SK-N-SH (cell line): ENCODE measurements around the gene ARHGEF19. TPM values are rescaled to one million over a fixed set of nuclear protein-coding genes. Genes with fewer than 3 reads are reported as not detected.

Experiments used
- CTCF ChIA-PET: fragments of 300-600, 350-600 bp; formaldehyde crosslinking; extraction: SDS; loops from one replicate; lab custom pipeline; 2021; lab: Yijun Ruan, JAX
- POLR2A ChIA-PET: fragments of 350-600 bp; sonication (Branson Sonifier 250); formaldehyde crosslinking; extraction: SDS; loops from one replicate; lab custom pipeline; 2020; ENCODE audit warnings: antibody characterized with exemption, inconsistent platforms; lab: Yijun Ruan, JAX
- DNase-seq: peaks from one replicate; pipeline ENCODE4 v3.0.0; 2012
- H2AFZ ChIP-seq: fragments of 200-600 bp; sonication (generic); 2 replicates; pipeline ENCODE4 v1.8.1; 2016; ENCODE audit warnings: antibody characterized with exemption, mild to moderate bottlenecking, low read depth
- H3F3A ChIP-seq: fragments of 200-600 bp; sonication (generic); replicated peaks from 2 replicates; pipeline ENCODE3; 2016; ENCODE audit warnings: antibody characterized with exemption, mild to moderate bottlenecking; ENCODE audit not compliant: insufficient read depth
- H3K27ac ChIP-seq, 2 experiments: fragments of 200-500 bp in 1 of 2; fragments of 200-600 bp in 1 of 2; sonication (Bioruptor generic) in 1 of 2; sonication (generic), shearing (Covaris generic) in 1 of 2; 2 replicates each; pipeline versions ENCODE4 v1.5.1 to v1.6.1; 2014 to 2016; ENCODE audit warnings: low read depth in 2 of 2, inconsistent platforms in 1 of 2, low read length in 1 of 2, mild to moderate bottlenecking in 1 of 2, mixed read lengths in 1 of 2
- H3K27me3 ChIP-seq: fragments of 200-600 bp; sonication (generic), shearing (Covaris generic); 2 replicates; pipeline ENCODE4 v1.6.1; 2016; ENCODE audit warnings: mixed run types; ENCODE audit not compliant: insufficient read depth
- H3K36me3 ChIP-seq, 2 experiments: fragments of 200-500 bp in 1 of 2; fragments of 200-600 bp in 1 of 2; sonication (Bioruptor generic) in 1 of 2; sonication (generic) in 1 of 2; replicated peaks in 1 of 2; 2 replicates each; pipeline versions ENCODE3 to v1.5.1; 2014 to 2016; ENCODE audit warnings: low read length in 1 of 2, mild to moderate bottlenecking in 1 of 2; ENCODE audit not compliant: insufficient read depth in 2 of 2, control insufficient read depth in 1 of 2
- H3K4me1 ChIP-seq, 2 experiments: fragments of 200-500 bp in 1 of 2; fragments of 200-600 bp in 1 of 2; sonication (Bioruptor generic) in 1 of 2; sonication (generic), shearing (Covaris generic) in 1 of 2; 2 replicates each; pipeline versions ENCODE4 v1.5.1 to v1.6.1; 2014 to 2016; ENCODE audit warnings: low read depth in 1 of 2, low read length in 1 of 2, mixed run types in 1 of 2; ENCODE audit not compliant: insufficient read depth in 2 of 2, control insufficient read depth in 1 of 2
- H3K4me2 ChIP-seq: fragments of 200-600 bp; sonication (generic), shearing (Covaris generic); 2 replicates; pipeline ENCODE4 v1.6.1; 2017; ENCODE audit warnings: mixed run types
- H3K4me3 ChIP-seq, 2 experiments: fragments of 200-500 bp in 1 of 2; fragments of 200-600 bp in 1 of 2; sonication (Bioruptor generic) in 1 of 2; sonication (generic), shearing (Covaris generic) in 1 of 2; 2 replicates each; pipeline versions ENCODE4 v1.5.1 to v1.8.1; 2014 to 2016; ENCODE audit warnings: low read depth in 2 of 2, inconsistent platforms in 1 of 2, low read length in 1 of 2, mild to moderate bottlenecking in 1 of 2, mixed read lengths in 1 of 2, moderate library complexity in 1 of 2
- H3K79me2 ChIP-seq: fragments of 200-600 bp; sonication (generic); 2 replicates; pipeline ENCODE4 v1.8.1; 2017; ENCODE audit warnings: mild to moderate bottlenecking; ENCODE audit not compliant: insufficient read depth
- H3K9ac ChIP-seq: fragments of 200-600 bp; sonication (generic); 2 replicates; pipeline ENCODE4 v1.6.1; 2017; ENCODE audit warnings: mixed run types
- H3K9me2 ChIP-seq: fragments of 200-600 bp; sonication (generic); 2 replicates; pipeline ENCODE4 v1.6.1; 2017; ENCODE audit warnings: mixed run types
- H3K9me3 ChIP-seq: fragments of 200-600 bp; sonication (generic); 2 replicates; pipeline ENCODE4 v1.6.1; 2017; ENCODE audit warnings: mixed run types, mild to moderate bottlenecking, moderate library complexity
- H4K20me1 ChIP-seq: fragments of 200-600 bp; sonication (generic); 2 replicates; pipeline ENCODE4 v1.6.1; 2017; ENCODE audit warnings: mild to moderate bottlenecking, mixed run types; ENCODE audit not compliant: insufficient read depth
- CHD2 ChIP-seq: fragments of 150-350 bp; IDR thresholded peaks from 2 replicates; pipeline ENCODE4 v1.6.1; 2018; ENCODE audit warnings: low read length; ENCODE audit not compliant: partially characterized antibody
- FOXM1 ChIP-seq: IDR thresholded peaks from 2 replicates; pipeline ENCODE4 v1.4.0; 2012; ENCODE audit warnings: low read depth, mild to moderate bottlenecking
- GABPA ChIP-seq: IDR thresholded peaks from 2 replicates; pipeline ENCODE4 v1.4.0; 2012; ENCODE audit warnings: low read depth, mild to moderate bottlenecking
- MEF2A ChIP-seq: IDR thresholded peaks from 2 replicates; pipeline ENCODE4 v1.4.0; 2012; ENCODE audit warnings: low read depth, borderline replicate concordance
- MXI1 ChIP-seq: IDR thresholded peaks from 2 replicates; pipeline ENCODE4 v1.6.1; 2012; ENCODE audit warnings: mild to moderate bottlenecking, low read depth, low read length, improper control_type of control experiment
- POLR2AphosphoS5 ChIP-seq: IDR thresholded peaks from 2 replicates; pipeline ENCODE4 v1.6.1; 2012; ENCODE audit warnings: low read depth, low read length
- RXRA ChIP-seq: IDR thresholded peaks from 2 replicates; pipeline ENCODE4 v1.4.0; 2012; ENCODE audit warnings: low read depth, mild to moderate bottlenecking, borderline replicate concordance
- SIN3A ChIP-seq: IDR thresholded peaks from 2 replicates; pipeline ENCODE4 v1.6.1; 2012; ENCODE audit warnings: low read depth, mild to moderate bottlenecking, low read length, moderate library complexity, borderline replicate concordance
- SMC3 ChIP-seq: IDR thresholded peaks from 2 replicates; pipeline ENCODE4 v1.6.1; 2012; ENCODE audit warnings: low read depth, low read length, improper control_type of control experiment
- TCF12 ChIP-seq: IDR thresholded peaks from 2 replicates; pipeline ENCODE4 v1.4.0; 2012
- USF1 ChIP-seq: IDR thresholded peaks from 2 replicates; pipeline ENCODE4 v1.4.0; 2012; ENCODE audit warnings: low read depth, borderline replicate concordance
- WGBS: methylation state at CpG from one replicate; pipeline ENCODE4 v1.1.6; 2017; ENCODE audit warnings: low lambda C conversion rate; 5-methylcytosine and 5-hydroxymethylcytosine counted together
- polyA plus RNA-seq, 3 experiments: library from polyadenylated mRNA; depleted of rRNA; stranded (reverse); fragments of >200 nt; gene quantifications; 2 replicates each; pipeline ENCODE4 v1.2.3, GENCODE V29; 2012
- TF ChIP-seq, protein P1 (sequence below): fragments of 150-350 bp; IDR thresholded peaks from 2 replicates; pipeline ENCODE4 v1.6.1; 2016; ENCODE audit warnings: mild to moderate bottlenecking, low read depth, low read length
- TF ChIP-seq, protein P2 (sequence below): fragments of 200-600 bp; sonication (generic); IDR thresholded peaks from 2 replicates; pipeline ENCODE4 v1.6.1; 2017; ENCODE audit warnings: antibody characterized with exemption, mild to moderate bottlenecking, moderate library complexity

Gene ARHGEF19
- polyA plus RNA-seq, 1 of the 3 experiments (the other 2 are of a cell fraction) = 11.5 TPM

DNA sequence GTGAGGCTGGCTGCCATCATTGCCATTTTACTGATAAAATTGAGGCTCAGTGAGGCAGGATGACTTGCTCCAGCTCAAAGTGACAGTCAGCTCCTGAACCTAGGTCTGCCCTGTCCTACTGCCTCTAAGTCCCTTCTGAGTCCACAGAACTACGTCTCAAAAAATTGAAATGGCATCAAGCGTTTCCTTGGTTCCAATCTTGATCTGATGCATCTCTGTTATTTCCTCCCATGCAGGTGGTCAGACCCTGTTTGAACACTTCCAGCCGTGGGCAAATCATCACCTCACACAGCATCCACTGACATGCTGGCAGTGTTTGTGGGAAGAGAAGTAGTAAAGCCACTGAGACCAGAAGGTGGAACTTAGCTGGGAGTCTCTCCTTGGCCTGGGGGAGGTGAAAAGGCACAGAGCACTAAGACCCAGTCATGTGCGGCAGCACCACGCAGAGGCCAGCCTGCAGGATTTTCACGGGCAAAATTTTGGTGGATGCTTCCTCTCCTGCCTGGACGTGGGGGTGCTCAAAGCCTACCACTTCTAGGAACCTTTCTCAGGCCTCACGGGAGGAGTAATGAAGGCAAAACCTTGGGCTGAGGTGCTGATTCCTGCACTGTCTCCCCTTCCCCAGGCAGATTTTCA is 32.3 kb upstream of the ARHGEF19 start:
- H3K27ac ChIP-seq = no peak overlapping the region; a peak in 1 of 4 replicates
- H3K36me3 ChIP-seq = peaks cover 7 to 10% of the 10 kb centered on the region in 2 experiments
- H3K9ac ChIP-seq = no peak overlapping the region
- WGBS = 71% methylated on average over 8 of the region's 8 CpGs
- no peaks in the 10 kb centered on the region for H4K20me1 ChIP-seq
- no peak overlapping the region for H3K4me2 ChIP-seq
- H3K9me2 ChIP-seq = no peaks in the 10 kb centered on the region
- no peaks in the 10 kb centered on the region for H3K79me2 ChIP-seq
- no peak overlapping the region; a peak in 1 of 4 replicates for H3K4me3 ChIP-seq
- no peak for DNase-seq
- peaks cover 7% of the 10 kb centered on the region for H3F3A ChIP-seq
- peaks cover 20 to 44% of the 10 kb centered on the region in 2 experiments for H3K4me1 ChIP-seq
- ChIA-PET POLR2A (no interaction called here), CTCF (interaction anchor here (0.6 to 5.8 kb wide), 24 partner anchors 8 to 382 kb away, joined by 3 to 94 read pairs (median 6); partner anchors contain the start of genes ARHGEF19, FAM131C, FBXO42 and SZRD1)
- H3K27me3 ChIP-seq = no peaks in the 10 kb centered on the region
- H2AFZ ChIP-seq = no peak overlapping the region
- TF ChIP-seq RXRA (no peak), FOXM1 (no peak), USF1 (no peak), POLR2AphosphoS5 (no peak), SIN3A (no peak), MEF2A (no peak), CHD2 (no peak), TCF12 (no peak), MXI1 (no peak), GABPA (no peak), SMC3 (no peak)
- TF ChIP-seq, protein P1, sequence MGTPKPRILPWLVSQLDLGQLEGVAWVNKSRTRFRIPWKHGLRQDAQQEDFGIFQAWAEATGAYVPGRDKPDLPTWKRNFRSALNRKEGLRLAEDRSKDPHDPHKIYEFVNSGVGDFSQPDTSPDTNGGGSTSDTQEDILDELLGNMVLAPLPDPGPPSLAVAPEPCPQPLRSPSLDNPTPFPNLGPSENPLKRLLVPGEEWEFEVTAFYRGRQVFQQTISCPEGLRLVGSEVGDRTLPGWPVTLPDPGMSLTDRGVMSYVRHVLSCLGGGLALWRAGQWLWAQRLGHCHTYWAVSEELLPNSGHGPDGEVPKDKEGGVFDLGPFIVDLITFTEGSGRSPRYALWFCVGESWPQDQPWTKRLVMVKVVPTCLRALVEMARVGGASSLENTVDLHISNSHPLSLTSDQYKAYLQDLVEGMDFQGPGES = no peak
- TF ChIP-seq, protein P2, sequence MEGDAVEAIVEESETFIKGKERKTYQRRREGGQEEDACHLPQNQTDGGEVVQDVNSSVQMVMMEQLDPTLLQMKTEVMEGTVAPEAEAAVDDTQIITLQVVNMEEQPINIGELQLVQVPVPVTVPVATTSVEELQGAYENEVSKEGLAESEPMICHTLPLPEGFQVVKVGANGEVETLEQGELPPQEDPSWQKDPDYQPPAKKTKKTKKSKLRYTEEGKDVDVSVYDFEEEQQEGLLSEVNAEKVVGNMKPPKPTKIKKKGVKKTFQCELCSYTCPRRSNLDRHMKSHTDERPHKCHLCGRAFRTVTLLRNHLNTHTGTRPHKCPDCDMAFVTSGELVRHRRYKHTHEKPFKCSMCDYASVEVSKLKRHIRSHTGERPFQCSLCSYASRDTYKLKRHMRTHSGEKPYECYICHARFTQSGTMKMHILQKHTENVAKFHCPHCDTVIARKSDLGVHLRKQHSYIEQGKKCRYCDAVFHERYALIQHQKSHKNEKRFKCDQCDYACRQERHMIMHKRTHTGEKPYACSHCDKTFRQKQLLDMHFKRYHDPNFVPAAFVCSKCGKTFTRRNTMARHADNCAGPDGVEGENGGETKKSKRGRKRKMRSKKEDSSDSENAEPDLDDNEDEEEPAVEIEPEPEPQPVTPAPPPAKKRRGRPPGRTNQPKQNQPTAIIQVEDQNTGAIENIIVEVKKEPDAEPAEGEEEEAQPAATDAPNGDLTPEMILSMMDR = no peak
- H3K9me3 ChIP-seq = no peaks in the 10 kb centered on the region
